SJSA1 (cell line): ENCODE results near the gene CSRNP3. TPM values are rescaled to one million over a fixed set of nuclear protein-coding genes. Genes with fewer than 3 reads are reported as not detected.

Experiments used
- DNase-seq, 2 experiments: peaks; one replicate each; pipeline ENCODE4 v3.0.0-alpha.2; 2015 to 2020; ENCODE audit warnings: low spot score in 2 of 2, low read depth in 1 of 2
- H3K27ac ChIP-seq: fragments of 250-450 bp; sonication (Bioruptor Pico); 2 replicates; pipeline ENCODE4 v1.5.1; 2020; ENCODE audit warnings: mild to moderate bottlenecking, moderate library complexity
- H3K27me3 ChIP-seq: fragments of 250-450 bp; sonication (Bioruptor Pico); replicated peaks from 2 replicates; pipeline ENCODE4 v1.5.1; 2020; ENCODE audit warnings: mild to moderate bottlenecking, moderate library complexity
- H3K36me3 ChIP-seq: fragments of 250-450 bp; sonication (Bioruptor Pico); 2 replicates; pipeline ENCODE4 v1.5.1; 2020; ENCODE audit warnings: mild to moderate bottlenecking
- H3K4me1 ChIP-seq: fragments of 250-450 bp; sonication (Bioruptor Pico); replicated peaks from 2 replicates; pipeline ENCODE4 v1.6.1; 2021; ENCODE audit warnings: mild to moderate bottlenecking
- H3K4me3 ChIP-seq: fragments of 250-450 bp; sonication (Bioruptor Pico); 2 replicates; pipeline ENCODE4 v1.5.1; 2020; ENCODE audit warnings: mild to moderate bottlenecking
- H3K9me3 ChIP-seq: fragments of 250-450 bp; sonication (Bioruptor Pico); replicated peaks from 2 replicates; pipeline ENCODE4 v1.5.1; 2020; ENCODE audit warnings: mild to moderate bottlenecking
- total RNA-seq: library from RNA; depleted of rRNA; stranded (reverse); fragments of >200 nt; shearing (Covaris generic); gene quantifications from 2 replicates; pipeline ENCODE4 v1.2.3, GENCODE V29; 2014

Gene CSRNP3
- total RNA-seq, 1 experiment from 2014 or later: not detected

DNA sequence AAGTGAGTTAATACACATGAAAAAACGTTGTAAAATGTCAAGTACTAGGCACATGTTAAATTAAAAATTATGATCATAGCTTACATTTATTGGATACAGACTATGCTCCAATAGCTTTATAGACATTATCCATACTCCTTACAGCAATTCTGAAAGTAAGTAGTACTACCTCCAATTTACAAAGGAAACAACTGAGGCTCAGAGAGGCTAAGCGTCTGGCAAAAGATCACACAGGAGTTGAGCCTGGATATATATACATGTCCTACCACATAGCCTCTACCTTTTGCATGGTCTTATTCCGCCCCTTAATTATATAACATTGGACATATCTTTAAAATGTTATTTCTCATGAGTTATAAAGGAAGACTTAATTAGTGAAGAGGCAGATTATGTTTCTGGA, 127.3 kb downstream of the CSRNP3 start:
- Histone ChIP-seq H3K4me1 (no peaks in the 10 kb centered on the region), H3K4me3 (no peak overlapping the region), H3K36me3 (no peaks in the 10 kb centered on the region), H3K27ac (no peak overlapping the region), H3K27me3 (no peaks in the 10 kb centered on the region), H3K9me3 (no peaks in the 10 kb centered on the region)
- DNase-seq: no peak

DNA sequence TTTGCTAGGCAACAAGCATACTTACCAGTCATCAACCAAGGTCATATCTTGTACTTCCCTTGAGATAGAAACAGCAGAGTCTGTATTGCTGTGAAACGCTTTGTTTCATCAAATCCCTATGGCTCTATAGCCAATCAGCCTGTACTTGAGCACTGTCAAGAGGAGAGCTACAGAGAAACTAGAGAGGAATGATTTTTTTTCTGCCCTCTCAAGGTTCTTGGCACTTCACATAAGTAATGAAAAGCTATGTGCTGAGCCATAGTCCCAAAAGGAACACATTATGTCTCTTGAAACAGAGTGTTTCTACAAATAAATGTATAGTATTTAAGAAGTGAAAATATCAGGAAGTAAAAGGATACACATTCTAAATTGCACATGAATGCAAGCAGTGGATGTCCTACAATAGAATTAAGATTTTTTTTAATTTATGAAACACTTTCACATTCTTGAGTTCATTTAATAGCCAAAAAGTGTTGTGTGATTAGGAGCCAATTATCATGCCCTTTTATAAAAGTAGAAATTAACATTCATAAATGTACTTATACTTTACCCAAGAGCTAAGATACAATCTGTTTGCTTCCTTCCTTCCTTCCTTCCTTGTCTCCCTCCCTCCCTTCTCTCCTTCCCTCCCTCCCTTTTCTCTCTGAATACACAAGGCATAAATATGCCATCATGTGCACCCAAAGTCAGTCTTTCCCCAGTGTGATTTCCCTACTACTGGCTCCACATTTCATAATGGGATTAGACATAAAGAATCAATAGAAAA, 131.8 kb downstream of the CSRNP3 start:
- no peak overlapping the region for H3K27ac ChIP-seq
- H3K36me3 ChIP-seq: no peaks in the 10 kb centered on the region
- H3K9me3 ChIP-seq: no peaks in the 10 kb centered on the region
- no peaks in the 10 kb centered on the region for H3K27me3 ChIP-seq
- no peaks in the 10 kb centered on the region for H3K4me1 ChIP-seq
- no peak for DNase-seq
- no peak overlapping the region for H3K4me3 ChIP-seq

DNA sequence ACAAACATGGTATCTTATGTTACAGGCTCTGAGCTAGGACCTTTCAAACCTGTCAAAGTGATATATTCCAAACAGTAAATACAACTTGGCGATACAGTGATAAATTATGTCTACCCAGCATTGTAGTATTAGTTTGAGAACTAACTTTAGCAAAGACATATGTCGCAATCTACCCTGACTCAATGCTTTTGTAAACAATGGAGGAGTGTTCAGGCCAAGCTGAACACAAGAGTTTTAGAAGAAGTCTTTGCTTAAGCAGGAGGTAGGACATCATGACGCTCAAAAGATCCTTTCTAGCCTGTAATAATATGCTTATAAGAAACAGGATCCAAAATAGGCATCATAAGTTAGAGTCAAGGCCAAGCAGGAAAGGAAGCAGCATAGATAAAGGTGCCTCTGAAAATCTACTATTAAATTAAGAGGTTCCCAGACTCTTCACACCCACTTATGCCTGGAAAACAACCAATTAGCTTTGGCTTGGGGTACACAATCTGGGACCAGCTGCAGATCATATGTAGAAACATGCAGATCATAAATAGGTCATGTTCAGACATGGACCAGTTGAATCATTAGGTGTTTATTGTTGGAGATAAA, 132.5 kb downstream of the CSRNP3 start:
- Histone ChIP-seq H3K27me3 (no peaks in the 10 kb centered on the region), H3K4me3 (no peak overlapping the region), H3K36me3 (no peaks in the 10 kb centered on the region), H3K9me3 (no peaks in the 10 kb centered on the region), H3K4me1 (no peaks in the 10 kb centered on the region), H3K27ac (no peak overlapping the region)
- DNase-seq: no peak

DNA sequence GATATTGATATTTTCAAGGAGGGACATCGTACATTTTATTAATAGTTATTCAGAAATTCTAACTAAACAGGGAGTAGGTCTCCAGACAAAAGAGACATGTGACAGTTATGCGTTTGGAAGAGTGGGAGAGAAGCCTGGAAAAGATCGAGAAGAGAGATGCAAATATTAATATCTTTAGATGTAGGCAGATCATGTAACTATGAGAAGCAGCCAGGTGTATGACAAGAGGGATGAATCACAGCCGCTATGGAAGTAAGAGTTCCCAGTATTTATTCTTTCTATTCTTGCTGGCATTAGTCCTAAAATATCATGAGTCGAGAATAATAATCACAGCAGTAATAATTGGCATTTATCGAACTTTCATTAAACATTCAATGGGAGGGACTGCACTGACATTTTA, 140.2 kb downstream of the CSRNP3 start:
- no peaks in the 10 kb centered on the region for H3K4me1 ChIP-seq
- H3K27ac ChIP-seq: no peak overlapping the region
- no peaks in the 10 kb centered on the region for H3K36me3 ChIP-seq
- H3K9me3 ChIP-seq: no peaks in the 10 kb centered on the region
- H3K27me3 ChIP-seq: no peaks in the 10 kb centered on the region
- no peak for DNase-seq
- no peak overlapping the region for H3K4me3 ChIP-seq

DNA sequence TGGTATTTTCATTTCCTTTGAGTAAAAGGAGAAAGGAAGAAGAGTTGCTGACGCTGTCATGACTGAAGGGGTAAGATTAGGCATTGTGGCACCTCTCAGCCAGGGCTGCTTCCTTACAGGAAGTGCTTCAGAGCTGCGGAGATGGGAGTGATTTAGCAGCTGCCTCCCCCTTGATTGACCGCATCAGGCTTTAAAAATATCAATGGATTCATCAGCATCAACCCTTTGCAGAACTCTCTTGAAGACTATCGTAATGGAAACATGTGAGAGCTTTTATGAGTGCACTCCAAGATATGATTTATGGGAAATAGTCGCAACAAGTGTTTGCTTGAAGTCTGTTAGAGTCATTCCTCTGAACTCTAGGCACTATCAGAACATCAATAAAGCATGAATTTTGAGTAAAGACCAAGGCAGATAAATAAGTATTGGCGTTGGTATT, 141.1 kb downstream of the CSRNP3 start:
- DNase-seq: no peak
- no peak overlapping the region for H3K27ac ChIP-seq
- no peaks in the 10 kb centered on the region for H3K4me1 ChIP-seq
- no peaks in the 10 kb centered on the region for H3K9me3 ChIP-seq
- H3K27me3 ChIP-seq: no peaks in the 10 kb centered on the region
- H3K4me3 ChIP-seq: no peak overlapping the region
- H3K36me3 ChIP-seq: no peaks in the 10 kb centered on the region

DNA sequence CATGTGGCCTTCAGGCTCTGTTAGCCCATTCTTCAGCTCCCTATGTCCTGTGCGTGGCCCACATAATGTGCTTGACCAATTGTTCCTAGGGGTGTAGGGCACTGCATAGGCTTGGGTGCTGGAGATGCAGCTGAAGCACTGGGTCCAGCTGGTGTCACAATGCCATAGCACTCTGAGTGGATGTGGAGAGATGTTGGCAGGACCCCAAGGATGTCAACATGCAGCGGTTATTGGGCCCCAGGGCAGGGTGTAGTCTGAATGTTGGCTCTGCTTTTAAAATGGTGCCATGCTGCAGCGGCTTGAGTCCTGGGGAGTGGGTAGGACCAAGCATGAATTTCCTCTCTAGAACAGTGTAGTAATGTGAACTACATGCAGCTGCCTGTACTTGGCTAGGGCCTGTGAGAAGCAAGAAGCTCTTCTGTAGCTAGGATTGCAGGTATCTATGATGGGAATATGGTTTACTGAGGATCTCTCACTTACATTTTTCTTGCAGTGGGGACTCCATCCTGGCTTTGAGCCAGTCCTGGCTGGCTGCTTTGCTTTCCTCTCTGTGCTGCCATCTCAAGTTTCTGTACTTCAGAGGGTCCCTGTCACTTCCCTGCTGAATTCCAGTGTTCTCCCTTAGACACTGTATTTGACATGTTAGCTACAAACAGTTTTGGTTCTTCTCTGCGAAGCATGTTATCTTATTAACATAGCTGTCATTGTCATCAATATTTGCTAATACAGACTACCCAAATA, 148.4 kb downstream of the CSRNP3 start:
- H3K27ac ChIP-seq: no peak overlapping the region
- H3K4me1 ChIP-seq: no peaks in the 10 kb centered on the region
- no peaks in the 10 kb centered on the region for H3K27me3 ChIP-seq
- no peaks in the 10 kb centered on the region for H3K36me3 ChIP-seq
- no peak for DNase-seq
- no peak overlapping the region for H3K4me3 ChIP-seq
- H3K9me3 ChIP-seq: no peaks in the 10 kb centered on the region

DNA sequence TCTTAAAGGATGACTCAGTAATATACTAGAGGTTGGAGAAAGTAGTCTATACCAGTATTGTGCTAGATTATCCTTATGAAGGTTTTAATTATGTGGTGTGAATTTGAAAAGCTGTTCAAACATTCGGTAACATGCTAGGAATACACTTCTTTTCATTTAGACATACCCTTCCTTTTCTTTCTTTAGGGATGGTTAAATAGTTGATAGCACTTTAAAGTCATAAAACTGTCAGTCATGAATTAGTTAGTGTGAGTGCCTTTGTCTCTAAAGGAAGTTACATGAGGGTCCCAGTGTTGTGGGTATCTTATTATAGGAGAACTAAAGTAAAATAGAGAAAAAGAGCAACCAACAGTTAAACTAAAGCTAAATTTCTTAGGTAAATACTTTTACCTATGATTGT, 149.3 kb downstream of the CSRNP3 start:
- DNase-seq: no peak
- Histone ChIP-seq H3K4me1 (no peaks in the 10 kb centered on the region), H3K36me3 (no peaks in the 10 kb centered on the region), H3K9me3 (no peaks in the 10 kb centered on the region), H3K27ac (no peak overlapping the region), H3K4me3 (no peak overlapping the region), H3K27me3 (no peaks in the 10 kb centered on the region)

DNA sequence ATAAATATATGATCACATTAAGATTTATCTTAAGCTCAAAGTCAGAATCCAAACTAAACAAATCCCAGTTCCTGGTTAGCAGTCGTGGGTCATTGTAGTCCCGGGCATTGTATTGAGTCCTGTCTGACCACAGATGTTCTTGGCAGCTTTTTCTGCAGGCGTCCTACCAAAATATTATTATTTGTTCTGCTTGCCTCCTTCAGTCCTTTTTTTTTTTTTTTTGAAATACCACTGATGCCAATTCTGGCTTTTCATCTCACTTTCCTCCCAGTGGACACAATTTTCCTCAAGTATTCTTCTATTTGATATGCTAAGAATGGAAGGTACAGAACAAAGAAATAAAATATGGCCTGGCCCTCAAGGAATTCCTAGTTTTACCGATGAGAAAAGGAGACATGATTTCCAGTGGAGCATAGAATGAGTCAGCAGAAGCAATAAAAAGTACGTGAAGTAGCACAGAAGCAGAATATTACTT, 151.6 kb downstream of the CSRNP3 start:
- H3K27me3 ChIP-seq: no peaks in the 10 kb centered on the region

DNA sequence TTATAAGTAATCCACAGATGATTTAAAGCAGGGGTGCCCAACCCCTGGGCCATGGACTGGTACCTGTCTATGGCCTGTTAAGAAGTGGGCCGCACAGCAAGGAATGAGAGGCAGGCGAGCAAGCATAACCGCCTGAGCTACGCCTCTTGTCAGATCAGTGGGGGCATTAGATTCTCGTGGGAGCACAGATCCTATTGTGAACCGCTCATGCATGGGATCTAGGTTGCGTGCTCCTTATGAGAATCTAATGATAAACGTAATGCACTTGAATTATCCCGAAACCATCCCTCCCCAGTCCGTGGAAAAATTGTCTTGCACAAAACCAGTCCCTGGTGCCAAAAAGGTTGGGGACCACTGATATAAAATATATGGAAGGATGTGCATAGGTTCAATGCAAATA, 153.7 kb downstream of the CSRNP3 start:
- DNase-seq: no peak
- Histone ChIP-seq H3K4me3 (no peak overlapping the region), H3K36me3 (no peaks in the 10 kb centered on the region), H3K9me3 (no peaks in the 10 kb centered on the region), H3K27ac (no peak overlapping the region), H3K4me1 (no peaks in the 10 kb centered on the region), H3K27me3 (no peaks in the 10 kb centered on the region)

More for the DNA sequence above, 151.6 kb downstream of the CSRNP3 start:
- no peaks in the 10 kb centered on the region for H3K36me3 ChIP-seq
- no peak for DNase-seq
- H3K9me3 ChIP-seq: no peaks in the 10 kb centered on the region
- H3K27ac ChIP-seq: no peak overlapping the region
- no peaks in the 10 kb centered on the region for H3K4me1 ChIP-seq
- H3K4me3 ChIP-seq: no peak overlapping the region

DNA sequence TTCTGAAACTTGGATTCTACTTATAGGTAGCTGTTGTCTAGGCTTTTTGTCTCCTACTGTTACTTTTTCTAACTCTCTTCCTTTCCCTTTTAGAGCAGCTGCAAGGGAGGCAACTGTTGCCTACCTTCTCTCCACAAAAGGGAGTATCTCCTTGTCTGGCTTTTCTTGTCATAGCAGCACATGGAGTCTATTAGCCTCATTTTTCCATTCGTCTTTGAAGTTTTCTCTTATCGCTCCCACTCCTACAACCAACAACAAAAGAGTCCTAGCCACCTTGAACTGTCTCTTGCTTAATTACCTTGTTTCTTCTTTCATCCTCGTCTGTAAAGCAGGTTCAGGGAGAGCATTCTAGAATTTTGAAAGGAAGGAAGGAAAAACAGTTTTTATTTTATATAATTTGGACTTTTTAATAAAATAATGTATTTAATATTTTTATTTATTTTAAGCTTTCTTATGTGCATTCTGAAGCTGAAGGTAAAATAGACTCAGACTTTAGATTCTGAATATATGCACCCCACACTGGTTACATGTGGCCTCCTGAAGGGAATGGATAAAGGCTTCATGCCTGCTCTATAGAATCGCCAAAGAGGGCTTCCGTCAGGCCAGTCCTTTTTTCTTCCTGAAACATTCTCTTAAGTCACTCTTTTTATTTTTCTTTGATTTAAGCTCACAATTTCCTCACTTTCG, 154.4 kb downstream of the CSRNP3 start:
- no peak for DNase-seq
- Histone ChIP-seq H3K9me3 (no peaks in the 10 kb centered on the region), H3K4me1 (no peaks in the 10 kb centered on the region), H3K27ac (no peak overlapping the region), H3K36me3 (no peaks in the 10 kb centered on the region), H3K4me3 (no peak overlapping the region), H3K27me3 (no peaks in the 10 kb centered on the region)

DNA sequence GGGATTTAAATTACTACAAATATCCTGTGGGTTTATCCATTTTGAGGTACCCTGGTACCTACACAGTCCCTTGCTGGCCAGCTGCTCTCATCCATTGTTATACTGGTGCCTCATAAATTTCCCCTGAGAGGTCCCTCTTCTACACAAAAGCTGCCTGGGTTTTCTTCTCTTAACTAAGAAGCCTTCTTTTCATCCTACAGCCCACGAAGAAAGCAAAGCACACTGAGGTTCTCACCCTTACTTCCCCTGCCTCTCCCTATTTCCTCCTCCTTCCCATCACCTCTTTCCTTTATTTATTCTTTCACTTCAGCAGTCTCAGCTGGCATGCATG, 154.9 kb downstream of the CSRNP3 start:
- H3K4me1 ChIP-seq: no peaks in the 10 kb centered on the region
- no peak overlapping the region for H3K27ac ChIP-seq
- DNase-seq: no peak

DNA sequence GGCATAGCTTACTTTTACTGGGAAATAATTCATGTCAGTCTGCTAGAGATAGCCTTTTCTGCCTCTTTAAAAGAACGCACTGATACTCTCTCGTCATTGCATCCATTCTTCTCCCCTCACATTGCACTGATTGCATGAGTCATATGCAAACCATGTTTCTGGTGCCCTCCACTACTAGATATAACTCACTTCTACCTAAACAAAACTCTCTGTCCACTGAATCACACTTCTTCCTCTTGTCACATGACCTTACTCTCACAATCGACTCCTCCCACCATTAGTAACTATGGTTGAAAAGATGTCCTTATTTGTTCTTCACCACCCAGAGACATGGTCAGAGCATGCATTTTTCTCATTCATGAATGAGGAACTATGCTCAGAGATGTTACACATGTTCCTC, 158.0 kb downstream of the CSRNP3 start:
- no peaks in the 10 kb centered on the region for H3K36me3 ChIP-seq
- no peaks in the 10 kb centered on the region for H3K9me3 ChIP-seq
- no peak overlapping the region for H3K4me3 ChIP-seq
- H3K27me3 ChIP-seq: no peaks in the 10 kb centered on the region
- H3K27ac ChIP-seq: no peak overlapping the region
- H3K4me1 ChIP-seq: no peaks in the 10 kb centered on the region
- peak in 1 of 2 experiments; percentile 9 for DNase-seq

More for the DNA sequence above, 154.9 kb downstream of the CSRNP3 start:
- Histone ChIP-seq H3K4me3 (no peak overlapping the region), H3K27me3 (no peaks in the 10 kb centered on the region), H3K36me3 (no peaks in the 10 kb centered on the region), H3K9me3 (no peaks in the 10 kb centered on the region)

DNA sequence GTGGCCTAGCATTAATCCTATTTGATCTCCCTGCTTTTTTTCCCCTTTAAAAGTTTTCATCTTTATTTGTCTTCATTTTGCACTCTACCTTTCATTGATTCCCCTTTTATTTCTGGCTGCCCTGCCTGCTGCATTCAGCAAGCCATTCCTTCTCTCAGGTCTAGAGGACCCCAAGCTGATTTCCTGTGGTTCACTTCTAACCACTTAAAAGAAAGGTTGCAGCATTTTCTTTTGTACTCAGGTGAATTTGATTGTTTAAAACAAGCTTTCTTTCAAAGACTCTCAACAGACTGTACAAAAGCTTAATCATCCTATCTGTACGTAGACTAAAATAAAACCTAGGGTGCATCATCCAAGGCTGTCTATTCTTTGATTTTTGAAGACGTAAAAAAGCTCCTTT, 160.3 kb downstream of the CSRNP3 start:
- H3K36me3 ChIP-seq: no peaks in the 10 kb centered on the region
- H3K27ac ChIP-seq: no peak overlapping the region
- H3K4me1 ChIP-seq: no peaks in the 10 kb centered on the region
- H3K9me3 ChIP-seq: no peaks in the 10 kb centered on the region
- no peak overlapping the region for H3K4me3 ChIP-seq
- H3K27me3 ChIP-seq: no peaks in the 10 kb centered on the region
- no peak for DNase-seq

DNA sequence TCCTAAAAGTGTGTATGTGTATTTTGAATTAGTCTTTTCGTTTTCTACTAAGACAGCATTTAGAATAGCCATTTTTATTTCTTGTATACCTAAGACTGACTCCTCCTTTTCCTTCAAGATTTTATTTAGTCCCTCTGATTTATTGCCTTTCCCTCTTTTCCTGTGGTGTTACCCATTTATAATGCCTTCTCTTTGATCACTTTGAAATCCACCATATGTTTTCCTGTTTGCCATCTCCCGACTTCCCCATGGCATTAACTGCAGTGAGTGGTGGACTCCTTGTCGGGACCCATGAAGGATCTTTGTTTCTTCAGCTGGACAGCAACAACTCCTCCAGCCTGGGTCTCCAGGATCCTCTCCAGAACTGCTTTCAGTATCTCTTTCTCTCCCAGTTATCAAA, 160.7 kb downstream of the CSRNP3 start:
- no peaks in the 10 kb centered on the region for H3K9me3 ChIP-seq
- H3K27me3 ChIP-seq: no peaks in the 10 kb centered on the region
- no peak overlapping the region for H3K27ac ChIP-seq
- no peak overlapping the region for H3K4me3 ChIP-seq
- no peaks in the 10 kb centered on the region for H3K36me3 ChIP-seq
- no peaks in the 10 kb centered on the region for H3K4me1 ChIP-seq
- no peak for DNase-seq
